ENCODE measurements around the gene FREM1.

FREM1 gene

DNA sequence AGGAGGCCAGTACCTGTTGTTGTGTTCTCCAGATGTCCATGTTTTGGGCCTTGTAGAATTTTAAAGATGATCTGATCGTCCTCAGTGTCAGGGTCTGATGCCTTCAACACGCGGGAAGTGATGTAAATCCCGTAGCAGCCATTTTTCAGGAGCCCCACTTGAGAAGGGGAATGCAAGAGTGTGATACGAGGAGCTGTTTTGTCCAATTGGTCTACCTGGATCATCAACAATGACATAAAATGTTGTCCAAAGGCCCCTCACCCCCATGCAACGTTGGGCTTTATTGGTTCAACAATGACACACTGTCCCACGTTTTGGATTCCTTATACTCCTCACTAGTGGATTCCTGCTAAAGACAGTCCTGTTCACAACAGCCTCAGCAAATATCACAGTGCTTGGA, 139.6 kb downstream of the FREM1 start:
- no peak for DNase-seq (ENCODE audit: low spot score)
- TF ChIP-seq, protein P1, sequence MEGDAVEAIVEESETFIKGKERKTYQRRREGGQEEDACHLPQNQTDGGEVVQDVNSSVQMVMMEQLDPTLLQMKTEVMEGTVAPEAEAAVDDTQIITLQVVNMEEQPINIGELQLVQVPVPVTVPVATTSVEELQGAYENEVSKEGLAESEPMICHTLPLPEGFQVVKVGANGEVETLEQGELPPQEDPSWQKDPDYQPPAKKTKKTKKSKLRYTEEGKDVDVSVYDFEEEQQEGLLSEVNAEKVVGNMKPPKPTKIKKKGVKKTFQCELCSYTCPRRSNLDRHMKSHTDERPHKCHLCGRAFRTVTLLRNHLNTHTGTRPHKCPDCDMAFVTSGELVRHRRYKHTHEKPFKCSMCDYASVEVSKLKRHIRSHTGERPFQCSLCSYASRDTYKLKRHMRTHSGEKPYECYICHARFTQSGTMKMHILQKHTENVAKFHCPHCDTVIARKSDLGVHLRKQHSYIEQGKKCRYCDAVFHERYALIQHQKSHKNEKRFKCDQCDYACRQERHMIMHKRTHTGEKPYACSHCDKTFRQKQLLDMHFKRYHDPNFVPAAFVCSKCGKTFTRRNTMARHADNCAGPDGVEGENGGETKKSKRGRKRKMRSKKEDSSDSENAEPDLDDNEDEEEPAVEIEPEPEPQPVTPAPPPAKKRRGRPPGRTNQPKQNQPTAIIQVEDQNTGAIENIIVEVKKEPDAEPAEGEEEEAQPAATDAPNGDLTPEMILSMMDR (IDR thresholded peaks at IDR 0.05; ENCODE audit: extremely low read depth, insufficient read depth, missing control alignments) = no peak
- in situ Hi-C loops (cut with MboI; ENCODE audit: low pct_unique_long_range_greater_than_20kb, low sequenced_read_pairs, unreplicated experiment) = loop anchor here (25.0 kb wide), 1 partner anchor 308 kb away; no protein-coding TSS in a partner anchor

DNA sequence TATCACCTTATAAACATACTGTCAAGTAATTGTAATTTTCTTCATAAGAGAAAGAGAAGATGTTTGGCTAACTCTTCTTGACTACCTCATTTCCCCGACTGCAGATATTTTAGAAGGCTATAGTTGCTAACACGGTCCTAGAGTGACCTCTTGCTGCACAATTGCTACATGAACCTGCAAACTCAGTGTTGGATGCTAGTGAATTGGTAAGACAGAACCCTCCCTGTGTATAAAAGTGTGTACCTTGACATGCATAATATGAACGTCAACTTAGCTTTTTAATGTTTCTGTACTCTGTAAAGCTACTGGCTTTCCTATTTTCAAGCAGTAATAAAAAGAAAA, 141.0 kb downstream of the FREM1 start:
- DNase-seq (ENCODE audit: low spot score) = no peak
- in situ Hi-C loops (cut with MboI; ENCODE audit: low pct_unique_long_range_greater_than_20kb, low sequenced_read_pairs, unreplicated experiment) = loop anchor here (10.0 to 25.0 kb wide), 2 partner anchors 154 to 307 kb away; no protein-coding TSS in a partner anchor
- TF ChIP-seq, protein P1 (IDR thresholded peaks at IDR 0.05; ENCODE audit: extremely low read depth, insufficient read depth, missing control alignments) = peak; percentile 47

- DNase-seq (ENCODE audit: low spot score) = peak; percentile 39
- TF ChIP-seq, protein P1 (IDR thresholded peaks at IDR 0.05; ENCODE audit: extremely low read depth, insufficient read depth, missing control alignments) = peak; percentile 69
- in situ Hi-C loops (cut with MboI; ENCODE audit: low pct_unique_long_range_greater_than_20kb, low sequenced_read_pairs, unreplicated experiment) = loop anchor here (10.0 to 25.0 kb wide), 2 partner anchors 154 to 306 kb away; no protein-coding TSS in a partner anchor
These were observed 141.6 kb downstream of the FREM1 start for GRCh38 chr9:14768405-14769229.

DNA sequence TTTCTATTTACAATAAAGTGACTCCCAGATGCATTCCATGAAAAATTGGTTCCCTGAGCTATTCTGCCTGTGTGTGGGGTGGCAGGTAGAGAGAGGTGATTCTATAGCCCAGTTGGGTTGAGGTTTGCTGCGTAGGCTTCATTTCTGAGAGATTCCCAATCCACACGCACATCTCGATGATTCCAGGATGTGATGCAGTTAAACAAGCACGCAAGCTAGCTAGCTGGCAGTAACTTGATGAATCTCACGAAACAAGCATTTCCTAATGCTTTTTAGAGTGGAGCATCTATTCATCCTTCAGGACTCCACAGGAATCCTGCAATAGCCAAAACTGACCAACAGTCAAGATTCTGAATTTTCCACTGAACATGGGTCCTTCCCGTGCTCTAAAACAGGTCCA, 143.9 kb downstream of the FREM1 start:
- in situ Hi-C loops (cut with MboI; ENCODE audit: low pct_unique_long_range_greater_than_20kb, low sequenced_read_pairs, unreplicated experiment) = loop anchor here (10.0 to 25.0 kb wide), 2 partner anchors 151 to 304 kb away; no protein-coding TSS in a partner anchor
- TF ChIP-seq, protein P1 (IDR thresholded peaks at IDR 0.05; ENCODE audit: extremely low read depth, insufficient read depth, missing control alignments) = no peak
- no peak for DNase-seq (ENCODE audit: low spot score)

GRCh38 chr9:14761584-14761983, 148.6 kb downstream of the FREM1 start:
- TF ChIP-seq, protein P1 (IDR thresholded peaks at IDR 0.05; ENCODE audit: extremely low read depth, insufficient read depth, missing control alignments) = no peak
- DNase-seq (ENCODE audit: low spot score) = no peak
- in situ Hi-C loops (cut with MboI; ENCODE audit: low pct_unique_long_range_greater_than_20kb, low sequenced_read_pairs, unreplicated experiment) = loop anchor here (10.0 to 25.0 kb wide), 2 partner anchors 147 to 299 kb away; no protein-coding TSS in a partner anchor

- TF ChIP-seq, protein P1 (IDR thresholded peaks at IDR 0.05; ENCODE audit: extremely low read depth, insufficient read depth, missing control alignments) = no peak
- DNase-seq (ENCODE audit: low spot score) = no peak
- in situ Hi-C loops (cut with MboI; ENCODE audit: low pct_unique_long_range_greater_than_20kb, low sequenced_read_pairs, unreplicated experiment) = loop anchor here (10.0 to 25.0 kb wide), 2 partner anchors 145 to 298 kb away; no protein-coding TSS in a partner anchor
These were observed 150.2 kb downstream of the FREM1 start for GRCh38 chr9:14760060-14760459.

Data from GM13977 (cell line).